Brain microvascular endothelial cell (primary cell): ENCODE data around the gene ABCD1.
"Not testable (repeated sequence)": the region's sequence is repeated elsewhere in the genome, so short reads cannot be mapped to it uniquely, and the experiment has no call there.

Experiments used
- DNase-seq: peaks from one replicate; pipeline ENCODE4 v3.0.0-alpha.2; 2020
- H3K27ac ChIP-seq: fragments of 250-450 bp; sonication (Bioruptor Pico); 2 replicates; pipeline ENCODE4 v1.5.1; 2020; ENCODE audit warnings: mild to moderate bottlenecking, moderate library complexity
- H3K27me3 ChIP-seq: fragments of 250-450 bp; sonication (Bioruptor Pico); replicated peaks from 2 replicates; pipeline ENCODE4 v1.5.1; 2020; ENCODE audit warnings: mild to moderate bottlenecking
- H3K36me3 ChIP-seq: fragments of 250-450 bp; sonication (Bioruptor Pico); replicated peaks from 2 replicates; pipeline ENCODE4 v1.5.1; 2020; ENCODE audit warnings: mild to moderate bottlenecking
- H3K4me3 ChIP-seq: 2 replicates; pipeline ENCODE4 v1.5.1; 2011; ENCODE audit warnings: low read depth, mild to moderate bottlenecking, control low read depth, low read length, moderate library complexity
- in situ Hi-C: cut with HindIII; loops from 2 replicates; pipeline ENCODE4 v1.10.0; 2017; ENCODE audit warnings: low sequenced_read_pairs, low pct_ligation_motif_present
- TF ChIP-seq, protein P1 (sequence below): IDR thresholded peaks from 2 replicates; pipeline ENCODE4 v1.5.1; 2011; ENCODE audit warnings: low read depth, mild to moderate bottlenecking, moderate library complexity, low read length, control low read depth, inconsistent platforms; ENCODE audit errors: missing control alignments

The ABCD1 gene

DNA sequence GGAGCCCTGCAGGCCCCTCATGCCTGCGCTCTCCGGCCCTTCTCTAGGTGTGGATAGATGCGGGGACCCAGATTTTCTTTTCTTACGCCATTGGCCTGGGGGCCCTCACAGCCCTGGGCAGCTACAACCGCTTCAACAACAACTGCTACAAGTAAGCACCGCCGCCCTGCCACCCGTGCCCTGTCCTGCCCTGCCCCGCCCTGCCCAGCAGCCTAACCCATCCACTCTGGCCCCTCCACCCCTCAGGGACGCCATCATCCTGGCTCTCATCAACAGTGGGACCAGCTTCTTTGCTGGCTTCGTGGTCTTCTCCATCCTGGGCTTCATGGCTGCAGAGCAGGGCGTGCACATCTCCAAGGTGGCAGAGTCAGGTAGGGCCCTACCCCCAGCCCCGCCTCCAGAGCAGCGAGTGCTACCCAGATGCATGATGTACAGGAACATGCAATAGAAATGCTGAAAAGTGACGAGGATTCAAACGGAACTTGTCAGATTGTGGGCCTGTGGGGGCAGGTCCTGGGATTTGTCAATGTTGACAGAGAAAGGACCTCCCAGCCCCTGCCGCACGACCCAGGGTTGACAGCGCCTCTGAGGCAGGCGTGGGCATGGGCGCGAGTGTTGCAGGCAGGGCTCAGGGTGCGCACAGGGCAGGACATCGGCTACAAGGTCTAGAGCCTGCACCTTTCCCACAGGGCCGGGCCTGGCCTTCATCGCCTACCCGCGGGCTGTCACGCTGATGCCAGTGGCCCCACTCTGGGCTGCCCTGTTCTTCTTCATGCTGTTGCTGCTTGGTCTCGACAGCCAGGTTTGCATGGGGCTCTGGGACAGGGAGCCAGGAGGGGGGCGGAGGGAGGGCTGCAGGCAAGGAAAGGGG, 31.2 kb upstream of the ABCD1 start:
- Histone ChIP-seq H3K4me3 (no peak overlapping the region), H3K36me3 (no peaks in the 10 kb centered on the region), H3K27me3 (no peaks in the 10 kb centered on the region), H3K27ac (no peak overlapping the region)
- in situ Hi-C loops, result no loop called here
- DNase-seq, result no peak
- TF ChIP-seq, protein P1, sequence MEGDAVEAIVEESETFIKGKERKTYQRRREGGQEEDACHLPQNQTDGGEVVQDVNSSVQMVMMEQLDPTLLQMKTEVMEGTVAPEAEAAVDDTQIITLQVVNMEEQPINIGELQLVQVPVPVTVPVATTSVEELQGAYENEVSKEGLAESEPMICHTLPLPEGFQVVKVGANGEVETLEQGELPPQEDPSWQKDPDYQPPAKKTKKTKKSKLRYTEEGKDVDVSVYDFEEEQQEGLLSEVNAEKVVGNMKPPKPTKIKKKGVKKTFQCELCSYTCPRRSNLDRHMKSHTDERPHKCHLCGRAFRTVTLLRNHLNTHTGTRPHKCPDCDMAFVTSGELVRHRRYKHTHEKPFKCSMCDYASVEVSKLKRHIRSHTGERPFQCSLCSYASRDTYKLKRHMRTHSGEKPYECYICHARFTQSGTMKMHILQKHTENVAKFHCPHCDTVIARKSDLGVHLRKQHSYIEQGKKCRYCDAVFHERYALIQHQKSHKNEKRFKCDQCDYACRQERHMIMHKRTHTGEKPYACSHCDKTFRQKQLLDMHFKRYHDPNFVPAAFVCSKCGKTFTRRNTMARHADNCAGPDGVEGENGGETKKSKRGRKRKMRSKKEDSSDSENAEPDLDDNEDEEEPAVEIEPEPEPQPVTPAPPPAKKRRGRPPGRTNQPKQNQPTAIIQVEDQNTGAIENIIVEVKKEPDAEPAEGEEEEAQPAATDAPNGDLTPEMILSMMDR, result no peak

DNA sequence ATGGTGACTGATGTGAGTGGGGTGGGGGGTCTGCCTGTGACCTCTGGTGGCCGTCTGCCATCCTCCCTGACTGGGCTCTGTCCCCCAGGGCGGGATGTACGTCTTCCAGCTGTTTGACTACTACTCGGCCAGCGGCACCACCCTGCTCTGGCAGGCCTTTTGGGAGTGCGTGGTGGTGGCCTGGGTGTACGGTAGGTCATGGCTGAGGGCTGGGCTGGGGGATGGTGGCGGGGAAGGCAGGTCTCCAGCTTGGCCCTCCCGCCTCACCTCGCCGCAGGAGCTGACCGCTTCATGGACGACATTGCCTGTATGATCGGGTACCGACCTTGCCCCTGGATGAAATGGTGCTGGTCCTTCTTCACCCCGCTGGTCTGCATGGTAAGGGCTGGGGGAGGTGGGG, 30.4 kb upstream of the ABCD1 start:
- DNase-seq, H3K4me3 ChIP-seq, in situ Hi-C loops, H3K27ac ChIP-seq, H3K27me3 ChIP-seq, H3K36me3 ChIP-seq: not testable (repeated sequence)

DNA sequence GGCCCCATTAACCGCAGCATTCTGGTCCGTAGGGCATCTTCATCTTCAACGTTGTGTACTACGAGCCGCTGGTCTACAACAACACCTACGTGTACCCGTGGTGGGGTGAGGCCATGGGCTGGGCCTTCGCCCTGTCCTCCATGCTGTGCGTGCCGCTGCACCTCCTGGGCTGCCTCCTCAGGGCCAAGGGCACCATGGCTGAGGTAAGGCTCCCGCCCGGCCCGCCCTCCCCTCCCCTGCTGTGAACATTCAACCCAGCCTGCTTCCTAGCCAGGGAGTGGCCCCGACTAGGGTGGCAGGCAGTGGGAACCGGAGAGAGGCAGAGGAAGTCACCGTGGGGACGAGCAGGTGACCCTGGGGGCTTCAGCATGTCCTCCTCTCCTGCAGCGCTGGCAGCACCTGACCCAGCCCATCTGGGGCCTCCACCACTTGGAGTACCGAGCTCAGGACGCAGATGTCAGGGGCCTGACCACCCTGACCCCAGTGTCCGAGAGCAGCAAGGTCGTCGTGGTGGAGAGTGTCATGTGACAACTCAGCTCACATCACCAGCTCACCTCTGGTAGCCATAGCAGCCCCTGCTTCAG, 29.9 kb upstream of the ABCD1 start:
- no peak overlapping the region for H3K27ac ChIP-seq
- H3K36me3 ChIP-seq, result no peaks in the 10 kb centered on the region
- in situ Hi-C loops, result no loop called here
- no peak for DNase-seq
- TF ChIP-seq, protein P1, result no peak
- no peaks in the 10 kb centered on the region for H3K27me3 ChIP-seq
- no peak overlapping the region for H3K4me3 ChIP-seq

- H3K27ac ChIP-seq, result no peak overlapping the region
- DNase-seq, result no peak
- TF ChIP-seq, protein P1, result no peak
- H3K27me3 ChIP-seq, result no peaks in the 10 kb centered on the region
- H3K36me3 ChIP-seq, result no peaks in the 10 kb centered on the region
- H3K4me3 ChIP-seq, result no peak overlapping the region
- in situ Hi-C loops, result no loop called here
These were observed 28.6 kb upstream of the ABCD1 start for GRCh38 chrX:153696100-153696499.

GRCh38 chrX:153696538-153696937, 28.1 kb upstream of the ABCD1 start:
- H3K27me3 ChIP-seq, in situ Hi-C loops, DNase-seq, H3K36me3 ChIP-seq, H3K4me3 ChIP-seq, H3K27ac ChIP-seq: not testable (repeated sequence)

- in situ Hi-C loops, H3K27ac ChIP-seq, H3K27me3 ChIP-seq, DNase-seq, H3K36me3 ChIP-seq, H3K4me3 ChIP-seq: not testable (repeated sequence)
These were observed 27.5 kb upstream of the ABCD1 start for GRCh38 chrX:153696986-153697722.
